ENCODE measurements around the gene CERS1.

CERS1 gene

DNA sequence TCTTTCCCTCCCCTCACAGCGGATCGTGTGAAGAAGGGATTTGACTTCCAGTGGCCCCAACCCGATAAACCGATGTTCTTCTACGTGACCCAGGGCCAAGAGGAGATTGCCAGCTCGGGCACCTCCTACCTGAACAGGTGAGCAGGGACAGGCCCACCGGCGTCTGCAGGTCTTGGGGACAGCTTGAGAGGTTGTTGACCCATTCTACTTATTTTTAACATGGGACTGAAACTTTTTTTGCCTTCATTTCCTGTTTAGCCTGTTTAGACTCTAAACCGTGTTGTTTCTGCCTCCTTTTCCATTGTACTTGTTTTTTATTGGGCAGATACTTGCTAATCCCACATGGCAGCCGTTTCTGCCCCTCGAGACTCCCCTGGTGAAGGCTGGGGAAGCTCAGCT, 35.7 kb downstream of the CERS1 start:
- DNase-seq: no peak

DNA sequence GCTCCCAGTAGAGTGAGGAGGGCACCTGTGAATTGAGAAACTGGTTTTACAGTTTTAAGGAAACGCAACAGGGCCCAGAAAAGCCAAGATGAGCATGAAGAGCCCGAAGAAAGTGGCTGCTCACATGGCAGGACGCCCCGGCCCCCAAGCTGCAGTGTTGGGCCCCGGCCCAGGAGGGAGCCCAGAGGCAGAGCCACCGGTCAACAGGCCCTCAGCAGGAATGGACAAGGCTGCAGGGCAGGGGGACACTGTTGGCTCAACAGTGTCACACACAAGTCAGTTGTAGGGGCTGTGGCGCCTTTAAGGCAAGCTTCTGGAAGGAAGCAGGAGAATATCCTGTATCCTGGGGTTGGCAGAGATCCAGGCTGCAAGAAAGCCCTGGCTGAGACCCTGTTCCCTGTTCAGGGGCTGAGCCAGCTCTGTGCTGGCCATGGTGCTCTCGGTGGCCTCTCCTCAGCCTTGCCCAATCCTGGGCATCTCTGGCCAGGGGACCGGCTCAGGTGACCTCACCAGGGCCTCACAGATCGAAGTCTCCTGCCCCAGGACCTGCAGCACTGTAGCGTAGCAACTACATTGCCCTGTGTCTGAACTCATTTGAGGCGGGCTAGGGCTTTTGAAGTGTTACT, 36.2 kb downstream of the CERS1 start:
- DNase-seq: peak in 17 of 51 donors; percentile 5 to 42 (median 30)

DNA sequence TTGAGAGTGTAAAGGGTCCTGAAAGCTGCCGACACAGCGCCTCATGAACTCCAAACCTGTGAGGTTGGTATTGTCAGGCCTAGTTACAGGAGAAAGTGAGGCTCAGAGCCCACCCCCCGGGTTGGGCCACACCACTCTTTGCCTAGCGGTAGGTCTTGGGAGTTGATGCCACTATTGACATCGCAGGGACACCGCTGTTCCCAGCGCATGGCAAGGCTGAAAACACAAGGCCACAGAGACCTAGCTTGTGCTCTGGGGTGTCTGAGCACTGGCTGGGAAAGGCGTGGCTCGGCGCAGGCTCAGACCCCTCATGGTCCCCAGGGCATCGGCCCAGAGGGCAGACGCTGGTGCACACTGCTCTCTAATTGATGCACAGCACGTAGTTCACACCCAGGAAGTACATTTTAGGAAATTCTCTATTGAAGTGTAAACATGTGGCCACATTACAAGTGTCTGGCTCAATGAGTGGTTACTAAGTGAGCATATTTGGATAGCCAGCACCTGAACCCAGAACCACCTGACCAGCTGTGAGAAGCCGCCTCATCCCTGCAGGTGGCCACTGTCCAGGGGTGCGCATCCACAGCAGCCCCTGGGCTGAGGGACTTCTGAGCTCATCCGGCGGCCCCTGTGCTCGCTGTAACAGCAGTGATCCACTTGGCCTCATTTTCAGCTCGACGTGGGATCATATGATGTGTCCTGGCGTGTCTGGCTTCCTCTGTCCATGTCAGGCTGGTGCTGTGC, 36.9 kb downstream of the CERS1 start:
- no peak for DNase-seq

DNA sequence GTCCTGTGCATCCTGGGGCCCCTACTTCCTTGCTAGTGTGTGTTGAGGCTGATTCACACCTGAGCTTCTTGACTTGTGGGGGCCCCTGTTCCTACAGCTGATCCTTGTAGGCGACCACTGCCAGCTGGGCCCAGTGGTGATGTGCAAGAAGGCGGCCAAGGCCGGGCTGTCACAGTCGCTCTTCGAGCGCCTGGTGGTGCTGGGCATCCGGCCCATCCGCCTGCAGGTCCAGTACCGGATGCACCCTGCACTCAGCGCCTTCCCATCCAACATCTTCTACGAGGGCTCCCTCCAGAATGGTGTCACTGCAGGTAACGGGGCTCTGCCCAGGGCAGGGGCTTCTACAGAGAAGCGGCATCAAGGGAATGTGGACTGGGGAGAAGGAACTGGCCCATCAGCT, 38.7 kb downstream of the CERS1 start:
- no peak for DNase-seq

DNA sequence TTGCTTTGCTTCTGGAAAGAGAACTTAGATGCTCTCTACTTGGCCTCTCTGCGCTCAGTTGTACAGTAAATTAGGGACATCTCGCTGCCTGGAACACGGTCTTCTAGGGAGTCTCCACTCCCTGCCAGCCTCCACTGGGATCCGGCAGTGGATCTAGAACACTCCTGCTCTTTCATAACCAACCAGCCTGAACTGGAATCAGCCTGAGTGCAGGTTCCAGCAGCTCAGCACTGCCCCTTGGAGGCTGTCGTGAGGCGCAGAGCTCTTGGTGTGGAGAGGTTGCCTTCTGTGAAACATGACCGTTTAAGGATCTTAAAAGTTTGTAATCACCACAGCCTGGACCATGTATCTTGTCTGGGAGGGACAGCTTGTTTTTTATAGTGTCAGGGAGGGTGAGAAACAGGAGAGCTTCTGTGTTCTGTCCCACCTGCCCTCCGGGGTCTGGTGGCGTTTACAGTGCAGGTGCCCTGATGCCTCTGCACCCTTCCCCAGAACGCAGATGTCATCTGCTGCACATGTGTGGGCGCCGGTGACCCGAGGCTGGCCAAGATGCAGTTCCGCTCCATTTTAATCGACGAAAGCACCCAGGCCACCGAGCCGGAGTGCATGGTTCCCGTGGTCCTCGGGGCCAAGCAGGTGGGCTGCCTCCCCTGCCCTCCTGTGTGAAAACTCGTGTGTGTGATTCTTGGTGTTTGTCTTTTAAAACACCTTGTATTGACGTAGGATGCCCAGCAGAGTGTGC, 39.4 kb downstream of the CERS1 start:
- peak in 38 of 51 donors; percentile 7 to 81 (median 48) for DNase-seq

DNA sequence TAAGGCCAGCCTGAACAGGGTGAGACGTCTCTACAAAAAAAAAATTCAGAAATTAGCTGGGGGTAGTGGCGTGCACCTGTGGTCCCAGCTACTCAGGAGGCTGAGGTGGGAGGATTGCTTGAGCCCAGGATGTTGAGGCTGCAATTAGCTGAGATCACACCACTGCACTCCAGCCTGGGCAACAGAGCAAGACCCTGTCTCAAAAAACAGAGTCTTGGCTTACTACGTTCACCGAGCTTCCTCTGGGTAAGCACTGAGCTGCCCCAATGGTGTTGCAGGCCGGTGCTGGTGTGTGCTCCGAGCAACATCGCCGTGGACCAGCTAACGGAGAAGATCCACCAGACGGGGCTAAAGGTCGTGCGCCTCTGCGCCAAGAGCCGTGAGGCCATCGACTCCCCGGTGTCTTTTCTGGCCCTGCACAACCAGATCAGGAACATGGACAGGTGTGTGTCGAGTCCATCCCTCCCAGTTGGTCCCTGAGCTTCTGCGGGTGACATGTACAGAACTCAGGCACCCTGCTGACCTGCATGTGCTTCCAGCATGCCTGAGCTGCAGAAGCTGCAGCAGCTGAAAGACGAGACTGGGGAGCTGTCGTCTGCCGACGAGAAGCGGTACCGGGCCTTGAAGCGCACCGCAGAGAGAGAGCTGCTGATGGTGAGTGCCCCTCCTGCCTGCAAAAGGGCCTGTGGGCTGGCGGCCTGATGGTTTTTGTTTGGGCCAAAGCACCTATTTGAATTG, 40.1 kb downstream of the CERS1 start:
- DNase-seq: no peak

DNA sequence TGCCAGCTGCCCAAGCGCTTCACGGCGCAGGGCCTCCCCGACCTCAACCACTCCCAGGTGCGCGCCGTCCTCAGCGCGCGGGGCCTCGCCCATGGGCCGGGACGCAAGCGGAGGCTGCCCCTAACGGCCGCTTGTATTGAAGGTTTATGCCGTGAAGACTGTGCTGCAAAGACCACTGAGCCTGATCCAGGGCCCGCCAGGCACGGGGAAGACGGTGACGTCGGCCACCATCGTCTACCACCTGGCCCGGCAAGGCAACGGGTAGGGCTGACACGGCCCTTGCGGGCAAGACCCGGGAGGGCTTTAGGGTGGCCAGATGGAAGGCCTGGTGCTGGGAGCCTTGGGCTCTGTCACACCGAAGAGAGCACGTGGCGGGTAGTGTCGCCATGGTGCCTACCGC, 41.0 kb downstream of the CERS1 start:
- DNase-seq: no peak

DNA sequence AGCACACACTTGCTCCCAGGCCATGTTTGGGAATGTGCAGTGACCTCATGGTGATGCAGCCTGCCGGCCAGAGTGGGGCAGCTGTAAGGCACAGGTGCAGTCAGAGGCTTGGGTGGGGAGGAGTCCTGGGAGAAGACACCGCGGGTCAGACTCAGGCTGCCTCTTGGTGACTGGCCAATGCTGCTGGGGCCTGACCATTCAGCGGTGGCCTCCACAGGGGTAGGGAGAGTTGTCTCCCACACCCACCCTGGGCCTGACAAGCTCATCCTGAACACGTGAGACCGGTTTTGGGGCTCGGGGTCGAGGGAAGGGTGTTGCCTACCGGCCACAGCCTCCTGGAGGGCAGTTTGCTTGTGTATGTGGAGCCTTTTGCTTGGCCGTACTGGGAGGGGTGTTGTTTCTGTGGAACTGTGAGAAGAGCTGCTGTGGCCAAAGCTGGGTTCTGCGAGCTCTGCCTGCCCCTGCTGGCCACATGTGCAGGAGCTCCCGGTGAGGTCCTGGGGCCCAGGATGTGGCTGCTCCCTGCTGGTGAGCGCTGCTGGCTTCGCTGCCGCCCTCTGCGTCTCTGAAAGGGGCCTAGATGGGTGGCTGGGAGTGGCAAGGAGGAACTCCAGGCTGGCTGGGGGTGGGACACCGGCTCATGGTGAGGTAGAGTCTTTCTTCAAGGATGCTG, 42.1 kb downstream of the CERS1 start:
- DNase-seq: no peak

DNA sequence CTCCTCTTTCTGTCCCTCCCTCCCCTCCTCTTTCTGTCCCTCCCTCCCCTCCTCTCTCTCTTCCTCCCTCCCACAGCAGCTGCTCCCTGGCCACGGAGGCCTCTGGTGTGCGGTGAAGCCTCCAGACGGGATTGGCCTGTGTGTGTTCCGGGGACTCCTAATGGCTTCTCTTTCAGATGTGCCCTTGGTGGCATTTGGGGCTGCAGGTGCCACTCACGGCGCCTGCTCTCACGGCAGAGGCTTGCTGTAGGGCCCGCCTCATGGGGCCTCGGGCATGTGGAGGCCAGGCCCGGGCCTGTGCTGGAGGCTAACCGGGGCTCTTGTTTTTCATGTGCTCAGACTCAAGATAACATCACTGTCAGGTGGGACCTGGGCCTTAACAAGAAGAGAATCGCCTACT, 43.3 kb downstream of the CERS1 start:
- no peak for DNase-seq

DNA sequence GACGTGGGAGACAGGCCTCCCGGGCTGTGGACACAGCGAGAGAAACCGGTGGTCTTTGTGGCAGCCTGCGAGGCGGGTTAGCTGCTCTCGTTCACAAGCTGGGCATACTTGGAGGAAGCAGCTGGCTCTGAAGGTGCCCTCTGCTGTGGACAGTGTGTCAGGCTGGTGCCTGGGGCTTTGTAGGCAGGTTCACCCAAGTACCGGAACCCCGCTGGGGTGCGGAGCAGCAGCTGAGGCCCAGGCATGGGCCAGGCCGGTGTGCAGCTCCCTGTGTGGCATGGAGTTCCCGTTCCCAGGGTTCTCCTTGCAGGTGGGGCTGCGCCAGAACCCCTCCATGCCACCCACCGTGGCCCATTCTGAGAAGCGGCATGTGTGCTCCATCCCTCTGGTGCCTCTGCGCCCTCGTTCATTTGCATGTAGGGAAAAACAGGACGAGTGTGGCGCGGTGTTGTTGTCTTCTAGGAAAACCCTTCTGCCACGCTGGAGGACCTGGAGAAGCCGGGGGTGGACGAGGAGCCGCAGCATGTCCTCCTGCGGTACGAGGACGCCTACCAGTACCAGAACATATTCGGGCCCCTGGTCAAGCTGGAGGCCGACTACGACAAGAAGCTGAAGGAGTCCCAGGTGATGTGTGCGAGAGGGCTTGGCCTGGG, 44.2 kb downstream of the CERS1 start:
- no peak for DNase-seq

DNA sequence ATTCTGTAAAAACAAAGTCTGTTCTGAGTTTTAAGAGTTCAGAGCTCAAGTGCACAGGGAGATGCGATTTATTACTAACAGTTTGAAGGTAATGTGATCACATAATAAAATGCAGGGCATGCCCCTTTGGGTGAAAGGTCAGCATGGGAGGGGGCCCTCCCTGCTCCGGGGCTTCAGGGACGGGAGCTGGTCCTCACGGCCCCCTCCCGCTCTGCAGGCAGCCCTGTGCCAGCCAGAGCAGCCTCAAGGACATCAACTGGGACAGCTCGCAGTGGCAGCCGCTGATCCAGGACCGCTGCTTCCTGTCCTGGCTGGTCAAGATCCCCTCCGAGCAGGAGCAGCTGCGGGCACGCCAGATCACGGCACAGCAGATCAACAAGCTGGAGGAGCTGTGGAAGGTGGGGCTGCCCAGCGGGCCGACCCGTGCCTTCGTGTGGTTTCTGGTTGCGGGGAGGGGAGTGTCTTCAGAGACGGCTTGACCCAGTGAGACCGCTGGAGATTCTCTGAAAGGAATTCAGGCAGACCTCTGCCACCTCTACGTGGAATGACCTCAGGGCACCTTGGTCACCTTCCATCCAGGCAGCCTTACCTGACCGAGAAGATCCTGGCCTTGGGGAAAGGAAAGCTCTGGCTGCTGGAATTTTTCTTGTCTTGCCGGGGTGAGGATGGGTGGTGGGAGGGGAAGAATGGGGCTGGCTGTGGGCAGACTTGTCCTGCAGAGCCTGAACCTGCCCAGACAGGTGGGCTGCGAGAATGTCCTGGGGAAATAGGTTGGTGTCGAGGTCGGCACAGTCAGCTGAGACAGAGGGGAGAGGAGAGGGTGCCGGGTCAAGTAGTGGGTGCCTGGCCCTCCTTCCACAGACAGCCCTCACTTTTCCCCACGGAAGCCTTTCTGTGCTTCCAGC, 45.2 kb downstream of the CERS1 start:
- DNase-seq: no peak

DNA sequence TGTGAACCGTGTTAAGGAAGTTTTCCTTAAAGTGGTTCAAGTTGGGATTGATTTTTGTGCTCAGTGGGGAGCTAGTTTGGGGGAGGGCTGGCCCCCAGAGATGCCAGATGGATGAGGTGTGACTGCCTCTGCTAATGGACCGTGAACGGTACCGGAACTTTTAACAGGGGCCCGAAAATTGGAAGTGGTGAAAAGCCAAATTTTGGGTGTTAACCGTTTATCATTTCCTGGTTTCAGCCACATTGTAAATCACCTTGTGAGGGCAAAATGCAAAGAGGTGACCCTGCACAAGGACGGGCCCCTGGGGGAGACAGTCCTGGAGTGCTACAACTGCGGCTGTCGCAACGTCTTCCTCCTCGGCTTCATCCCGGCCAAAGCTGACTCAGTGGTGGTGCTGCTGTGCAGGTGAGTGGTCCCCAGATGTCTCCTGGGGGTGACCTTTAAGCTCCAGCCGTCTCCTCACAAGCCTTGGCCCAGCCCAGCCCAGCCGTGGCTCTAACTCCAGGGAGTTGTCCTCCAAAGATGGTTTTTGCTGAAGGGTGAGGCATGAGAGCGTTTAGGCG, 46.0 kb downstream of the CERS1 start:
- no peak for DNase-seq

DNA sequence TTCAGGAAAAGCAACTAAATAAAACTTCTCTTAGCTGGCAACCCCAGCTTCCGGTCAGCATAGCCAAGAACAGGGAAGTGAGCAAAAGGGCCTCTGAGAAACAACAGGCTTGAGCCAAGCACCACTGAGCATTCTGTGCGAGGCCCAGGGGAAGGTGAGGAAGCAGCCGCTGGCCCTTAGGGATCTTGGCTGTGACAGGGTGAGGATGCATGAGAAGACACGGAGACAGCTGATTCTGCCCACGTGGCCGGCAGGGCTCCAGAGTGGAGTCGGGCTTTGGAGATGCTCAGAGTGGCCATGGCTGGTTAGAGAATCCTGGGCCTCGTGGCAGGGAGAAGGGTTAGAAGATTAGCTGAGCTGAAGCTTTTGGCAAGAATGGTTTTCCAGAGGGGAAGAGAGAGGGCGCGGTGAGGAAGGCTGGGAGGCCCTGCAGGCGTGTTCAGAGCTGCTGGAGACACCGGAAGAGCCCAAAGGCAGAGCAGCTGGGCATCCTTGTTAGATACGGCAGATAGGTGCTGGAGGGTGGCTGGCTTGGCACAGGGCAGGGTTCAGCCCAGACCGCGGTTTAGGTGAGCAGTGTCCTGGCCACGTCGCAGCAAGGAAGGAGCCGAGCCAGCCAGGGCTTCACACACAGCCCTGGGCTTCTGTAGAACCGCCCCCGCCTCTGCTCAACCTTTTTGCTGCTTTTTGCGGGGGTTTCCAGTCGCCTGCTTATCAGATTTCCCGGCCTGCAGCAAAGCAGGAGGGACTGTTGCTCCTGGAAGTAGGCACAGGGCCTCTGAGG, 46.9 kb downstream of the CERS1 start:
- peak in 37 of 51 donors; percentile 11 to 75 (median 45) for DNase-seq

DNA sequence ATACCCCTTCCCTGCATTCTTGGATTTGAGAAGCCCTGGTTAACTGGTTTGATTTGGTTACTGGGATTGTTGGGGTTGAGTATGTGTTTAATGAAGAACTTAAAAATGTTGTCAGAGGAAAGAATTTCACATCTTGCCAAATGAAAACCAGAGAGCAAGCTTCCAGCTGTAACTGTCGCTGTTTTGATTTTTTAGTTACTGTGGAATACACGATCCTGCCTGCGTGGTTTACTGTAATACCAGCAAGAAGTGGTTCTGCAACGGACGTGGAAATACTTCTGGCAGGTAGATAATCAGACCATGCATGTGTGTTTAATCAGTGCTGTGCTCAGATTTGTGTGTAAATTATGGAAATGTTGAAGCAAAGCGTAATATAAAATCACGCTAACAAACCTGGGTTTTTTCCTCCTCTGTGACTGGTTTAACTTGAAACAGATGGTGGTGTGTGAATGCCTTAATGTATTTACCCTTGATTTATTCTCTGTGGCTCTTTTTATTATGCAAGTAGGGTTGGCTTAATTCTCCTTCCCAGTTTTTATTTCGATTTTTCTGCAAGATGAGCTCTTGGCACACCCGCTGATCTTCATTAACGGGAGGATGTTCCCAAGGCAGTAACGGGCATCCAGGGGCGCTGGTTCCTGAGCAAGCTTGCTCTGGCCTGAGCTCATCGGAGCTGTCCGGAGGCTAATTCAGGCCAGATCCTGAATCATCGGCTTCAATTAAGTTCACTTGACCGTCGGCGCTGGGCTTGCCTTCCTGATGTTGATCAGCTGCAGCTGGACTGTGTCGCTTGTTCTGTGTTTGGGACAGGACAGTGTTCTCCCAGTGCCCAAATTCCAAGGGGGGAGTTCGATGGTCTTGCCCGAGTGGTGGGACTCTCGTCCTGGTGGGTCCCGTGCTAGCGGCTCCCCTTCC, 48.2 kb downstream of the CERS1 start:
- DNase-seq: no peak

DNA sequence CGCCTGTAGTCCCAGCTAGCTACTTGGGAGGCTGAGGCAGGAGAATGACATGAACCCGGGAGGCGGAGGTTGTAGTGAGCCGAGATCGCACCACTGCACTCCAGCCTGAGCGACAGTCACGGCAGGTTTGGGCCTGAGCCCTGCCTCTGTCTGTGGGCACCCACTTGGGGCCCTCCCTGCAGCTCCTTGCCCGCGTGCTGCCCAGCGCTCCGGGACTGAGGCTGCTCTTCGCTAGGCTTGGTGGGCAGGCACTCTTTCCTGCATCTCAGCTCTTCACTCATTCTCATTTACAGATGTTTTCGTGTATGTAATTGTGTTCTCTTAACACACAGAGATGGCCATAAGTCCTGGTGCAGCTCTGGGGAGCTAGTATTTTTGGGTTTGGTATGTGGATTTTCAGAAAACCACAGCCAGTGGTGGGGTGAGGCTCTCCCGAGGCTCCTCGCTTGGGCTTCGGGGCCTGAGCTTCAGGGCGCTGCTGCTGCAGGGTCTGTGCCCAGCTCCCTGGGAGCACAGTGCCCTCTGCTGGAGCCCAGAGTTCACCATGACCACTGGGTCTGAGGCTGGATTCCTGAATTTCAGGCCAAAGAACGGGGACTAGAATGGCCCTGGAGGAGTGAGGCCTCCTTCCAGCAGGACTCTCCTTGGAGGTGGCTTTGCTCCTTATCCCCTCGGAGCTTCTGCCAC, 49.0 kb downstream of the CERS1 start:
- DNase-seq: peak in 46 of 51 donors; percentile 17 to 81 (median 63)

DNA sequence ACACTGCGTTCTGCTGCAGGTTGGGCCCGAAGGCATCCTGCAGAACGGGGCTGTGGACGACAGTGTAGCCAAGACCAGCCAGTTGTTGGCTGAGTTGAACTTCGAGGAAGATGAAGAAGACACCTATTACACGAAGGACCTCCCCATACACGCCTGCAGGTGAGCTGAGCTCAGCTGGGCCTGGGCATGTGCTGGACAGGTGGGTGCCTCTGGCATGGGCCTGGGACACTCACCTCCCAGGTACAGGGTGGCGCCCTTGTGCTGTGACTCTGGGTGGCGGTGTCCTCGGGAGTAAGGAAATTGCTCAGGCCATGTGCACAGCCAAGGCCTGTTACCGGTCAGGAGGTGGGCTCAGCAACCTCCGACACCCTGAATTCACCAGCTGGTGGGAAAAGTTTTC, 50.0 kb downstream of the CERS1 start:
- no peak for DNase-seq

Measured in hypothalamus (tissue), 51 donors.